HL-60 (cell line): ENCODE measurements around the gene LZTFL1.
A peak's percentile ranks its signal among the peaks of the same experiment; 100 is the strongest.
"Not testable (repeated sequence)": the region's sequence is repeated elsewhere in the genome, so short reads cannot be mapped to it uniquely, and the experiment has no call there.

Experiments
- DNase-seq, 2 experiments: peaks; one replicate each; pipeline ENCODE4 v3.0.0-alpha.2; 2010 to 2020; ENCODE audit warnings: low read depth in 1 of 2, low spot score in 1 of 2
- H3K27ac ChIP-seq: fragments of 250-450 bp; sonication (Bioruptor Pico); replicated peaks from 2 replicates; pipeline ENCODE4 v1.5.1; 2020; ENCODE audit warnings: mild to moderate bottlenecking, moderate library complexity
- H3K27me3 ChIP-seq: fragments of 250-450 bp; sonication (Bioruptor Pico); 2 replicates; pipeline ENCODE4 v1.5.1; 2021; ENCODE audit warnings: mild to moderate bottlenecking, moderate library complexity; ENCODE audit not compliant: insufficient read depth, poor library complexity, severe bottlenecking
- H3K4me3 ChIP-seq: replicated peaks from 2 replicates; pipeline ENCODE4 v1.5.1; 2011; ENCODE audit warnings: mild to moderate bottlenecking, control low read depth, low read length; ENCODE audit not compliant: insufficient read depth
- CTCF ChIP-seq: IDR thresholded peaks from one replicate; pipeline ENCODE4 v1.5.1; 2011; ENCODE audit warnings: low read length, control low read depth, inconsistent platforms; ENCODE audit not compliant: insufficient read depth
- GABPA ChIP-seq: IDR thresholded peaks from 2 replicates; pipeline ENCODE4 v1.6.1; 2012; ENCODE audit warnings: low read depth
- POLR2AphosphoS5 ChIP-seq: IDR thresholded peaks from 2 replicates; pipeline ENCODE4 v1.6.1; 2012; ENCODE audit warnings: low read depth
- REST ChIP-seq: IDR thresholded peaks from 2 replicates; pipeline ENCODE4 v1.6.1; 2012; ENCODE audit warnings: low read depth; ENCODE audit not compliant: insufficient replicate concordance
- SPI1 ChIP-seq: IDR thresholded peaks from 2 replicates; pipeline ENCODE4 v1.6.1; 2012; ENCODE audit warnings: low read depth, mild to moderate bottlenecking, borderline replicate concordance

LZTFL1 gene

GRCh38 chr3:45860481-45860880 is 18.6 kb upstream of the LZTFL1 start:
- no peak overlapping the region for H3K4me3 ChIP-seq
- TF ChIP-seq GABPA (no peak), SPI1 (no peak), CTCF (no peak), POLR2AphosphoS5 (no peak), REST (no peak)
- DNase-seq, result no peak
- H3K27ac ChIP-seq, result no peak overlapping the region
- no peaks in the 10 kb centered on the region for H3K27me3 ChIP-seq

GRCh38 chr3:45858809-45859543 is 17.1 kb upstream of the LZTFL1 start:
- Histone ChIP-seq H3K27me3 (no peaks in the 10 kb centered on the region), H3K27ac (no peak overlapping the region), H3K4me3 (no peak overlapping the region)
- TF ChIP-seq GABPA, result no peak
- peak; percentile 44; the same call in 1 of the 2 replicates for TF ChIP-seq SPI1
- TF ChIP-seq POLR2AphosphoS5, result no peak
- no peak for TF ChIP-seq CTCF
- no peak for TF ChIP-seq REST
- DNase-seq, result no peak

- not testable (repeated sequence) for H3K27ac ChIP-seq, H3K27me3 ChIP-seq, H3K4me3 ChIP-seq, DNase-seq
These were observed 15.1 kb upstream of the LZTFL1 start for GRCh38 chr3:45857024-45857423.

- H3K27ac ChIP-seq, H3K27me3 ChIP-seq, DNase-seq, H3K4me3 ChIP-seq: not testable (repeated sequence)
These were observed 14.4 kb upstream of the LZTFL1 start for GRCh38 chr3:45856323-45856722.

- no peaks in the 10 kb centered on the region for H3K27me3 ChIP-seq
- H3K4me3 ChIP-seq, result no peak overlapping the region
- no peak overlapping the region for H3K27ac ChIP-seq
- no peak for DNase-seq
- no peak for TF ChIP-seq SPI1
- no peak for TF ChIP-seq REST
- TF ChIP-seq CTCF, result no peak
- TF ChIP-seq POLR2AphosphoS5, result no peak
- TF ChIP-seq GABPA, result no peak
These were observed 10.9 kb upstream of the LZTFL1 start for GRCh38 chr3:45852828-45853227.
